Progenitor cell of endocrine pancreas (in vitro differentiated cells): ENCODE measurements around the gene GORASP1. TPM values are rescaled to one million over a fixed set of nuclear protein-coding genes. Genes with fewer than 3 reads are reported as not detected.

Experiments
- DNase-seq: peaks from one replicate; pipeline ENCODE4 v3.0.0; 2021; ENCODE audit warnings: low spot score; ENCODE audit not compliant: unreplicated experiment
- H3K27ac Mint-ChIP-seq: 2 replicates; pipeline ENCODE4 v1.8.0; 2021; ENCODE audit warnings: mild to moderate bottlenecking, moderate library complexity, mixed read lengths
- H3K27me3 Mint-ChIP-seq: 2 replicates; pipeline ENCODE4 v1.8.0; 2021; ENCODE audit warnings: mixed read lengths
- H3K36me3 Mint-ChIP-seq: 2 replicates; pipeline ENCODE4 v1.8.0; 2022; ENCODE audit warnings: mixed read lengths; ENCODE audit not compliant: insufficient read depth
- H3K4me1 Mint-ChIP-seq: 2 replicates; pipeline ENCODE4 v1.8.0; 2021; ENCODE audit warnings: low read depth, mixed read lengths
- H3K4me3 Mint-ChIP-seq: 2 replicates; pipeline ENCODE4 v1.8.0; 2021; ENCODE audit warnings: low read depth, mild to moderate bottlenecking, moderate library complexity, mixed read lengths
- H3K9me3 Mint-ChIP-seq: 2 replicates; pipeline ENCODE4 v1.8.0; 2021; ENCODE audit warnings: low read depth, mixed read lengths
- microRNA-seq: library from miRNA; unstranded; fragments of <30 nt; microRNA quantifications from one replicate; pipeline ENCODE4 v1.1.0, GENCODE V29; 2020; ENCODE audit warnings: borderline number of aligned reads; ENCODE audit not compliant: unreplicated experiment
- total RNA-seq: library from RNA; stranded (reverse); gene quantifications from 2 replicates; pipeline ENCODE4 v1.2.1, GENCODE V29; 2021
- TF ChIP-seq, protein P1 (sequence below): fragments of 200-600 bp; sonication (generic); IDR thresholded peaks from one replicate; pipeline ENCODE4 v1.5.0; 2021; ENCODE audit warnings: antibody characterized with exemption, mild to moderate bottlenecking; ENCODE audit not compliant: unreplicated experiment

Gene GORASP1
- total RNA-seq, 1 donor from 2014 or later: 72.8 TPM

- peaks cover 16% of the 10 kb centered on the region for H3K4me1 Mint-ChIP-seq
- no peak overlapping the region for H3K4me3 Mint-ChIP-seq
- TF ChIP-seq, protein P1, sequence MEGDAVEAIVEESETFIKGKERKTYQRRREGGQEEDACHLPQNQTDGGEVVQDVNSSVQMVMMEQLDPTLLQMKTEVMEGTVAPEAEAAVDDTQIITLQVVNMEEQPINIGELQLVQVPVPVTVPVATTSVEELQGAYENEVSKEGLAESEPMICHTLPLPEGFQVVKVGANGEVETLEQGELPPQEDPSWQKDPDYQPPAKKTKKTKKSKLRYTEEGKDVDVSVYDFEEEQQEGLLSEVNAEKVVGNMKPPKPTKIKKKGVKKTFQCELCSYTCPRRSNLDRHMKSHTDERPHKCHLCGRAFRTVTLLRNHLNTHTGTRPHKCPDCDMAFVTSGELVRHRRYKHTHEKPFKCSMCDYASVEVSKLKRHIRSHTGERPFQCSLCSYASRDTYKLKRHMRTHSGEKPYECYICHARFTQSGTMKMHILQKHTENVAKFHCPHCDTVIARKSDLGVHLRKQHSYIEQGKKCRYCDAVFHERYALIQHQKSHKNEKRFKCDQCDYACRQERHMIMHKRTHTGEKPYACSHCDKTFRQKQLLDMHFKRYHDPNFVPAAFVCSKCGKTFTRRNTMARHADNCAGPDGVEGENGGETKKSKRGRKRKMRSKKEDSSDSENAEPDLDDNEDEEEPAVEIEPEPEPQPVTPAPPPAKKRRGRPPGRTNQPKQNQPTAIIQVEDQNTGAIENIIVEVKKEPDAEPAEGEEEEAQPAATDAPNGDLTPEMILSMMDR: no peak
- H3K9me3 Mint-ChIP-seq: no peaks in the 10 kb centered on the region
- DNase-seq: no peak
- no peaks in the 10 kb centered on the region for H3K36me3 Mint-ChIP-seq
- no peaks in the 10 kb centered on the region for H3K27me3 Mint-ChIP-seq
- H3K27ac Mint-ChIP-seq: no peak overlapping the region
These were observed 57.4 kb downstream of the GORASP1 start for GRCh38 chr3:39050029-39050428.

Small RNAs within 50 kb of the gene (microRNA-seq; reads per million reads assigned to microRNA genes)
- gene MIR6822: not detected

Other genes starting within 250 kb of the GORASP1 start
- 1.5 and 1.6 TPM in 2 replicates for gene SCN11A, start 55.7 kb downstream of the GORASP1 start, total RNA-seq
- 69.7 and 78.3 TPM in 2 replicates for gene WDR48, start 55.6 kb downstream of the GORASP1 start, total RNA-seq
- 16.1 and 17.2 TPM in 2 replicates for gene TTC21A, start 53 bp upstream of the GORASP1 start, total RNA-seq
- gene CSRNP1, start 46.0 kb upstream of the GORASP1 start, total RNA-seq: 6.6 and 6.7 TPM in 2 replicates
- gene XIRP1, start 85.0 kb upstream of the GORASP1 start, total RNA-seq: 0.16 TPM in 1 of 2 replicates, not detected in the other
- not detected in 2 replicates for gene CX3CR1, start 172.4 kb upstream of the GORASP1 start, total RNA-seq
- gene CCR8, start 222.1 kb upstream of the GORASP1 start, total RNA-seq: not detected in 2 replicates